Kidney (tissue), 14 donors: ENCODE measurements around the gene TSHZ2. TPM values are rescaled to one million over a fixed set of nuclear protein-coding genes. Genes with fewer than 3 reads are reported as not detected.

Source experiments
- DNase-seq, 5 donors: peaks; one replicate each; pipeline ENCODE4 v3.0.0-alpha.2; 2013 to 2020
- FAIRE-seq: peaks from 2 replicates; lab custom pipeline; 2012; peaks lifted over from hg19 to GRCh38; lab: Jason Lieb, UNC
- H3K27ac ChIP-seq, 2 donors: one replicate each; pipeline ENCODE4 v1.7.0; 2013; ENCODE audit warnings: low read depth in 2 of 2, low read length in 2 of 2, inconsistent platforms in 1 of 2
- H3K27me3 ChIP-seq: one replicate; pipeline ENCODE4 v1.7.1; 2013; ENCODE audit warnings: low read length, inconsistent platforms; ENCODE audit not compliant: control insufficient read depth, insufficient read depth
- H3K36me3 ChIP-seq, 3 donors: one replicate each; pipeline versions ENCODE4 v1.7.0 to v1.7.1; 2013; ENCODE audit warnings: low read length in 3 of 3, control low read depth in 1 of 3, inconsistent platforms in 1 of 3; ENCODE audit not compliant: insufficient read depth in 3 of 3, control insufficient read depth in 2 of 3
- H3K4me1 ChIP-seq, 3 donors: one replicate each; pipeline versions ENCODE4 v1.7.0 to v1.7.1; 2013; ENCODE audit warnings: low read length in 3 of 3, inconsistent platforms in 1 of 3, low read depth in 1 of 3; ENCODE audit not compliant: control insufficient read depth in 2 of 3, insufficient read depth in 2 of 3
- H3K4me3 ChIP-seq, 3 donors: one replicate each; pipeline versions ENCODE4 v1.7.0 to v1.8.1; 2013; ENCODE audit warnings: low read length in 3 of 3, control low read depth in 1 of 3, inconsistent platforms in 1 of 3
- H3K9ac ChIP-seq, 3 donors: one replicate each; pipeline versions ENCODE4 v1.7.0 to v1.7.1; 2013; ENCODE audit warnings: low read length in 3 of 3, control low read depth in 1 of 3, inconsistent platforms in 1 of 3
- H3K9me3 ChIP-seq, 3 donors: one replicate each; pipeline versions ENCODE4 v1.7.0 to v1.7.1; 2013; ENCODE audit warnings: low read length in 3 of 3, control low read depth in 1 of 3, inconsistent platforms in 1 of 3; ENCODE audit not compliant: control insufficient read depth in 2 of 3, insufficient read depth in 1 of 3
- intact Hi-C: fragments of 100-400 bp; cut with DNase I; formaldehyde crosslinking; loops from one replicate; pipeline ENCODE4 v1.11.1; 2022
- polyA plus RNA-seq: library from polyadenylated mRNA; stranded (reverse); fragments of 350-450 nt; fragmentation: Illumina TruSeq; extraction: RNeasy Lipid Tissue Mini Kit (QIAGEN cat#74804); gene quantifications from one replicate; pipeline ENCODE4 v1.2.3, GENCODE V29; 2014; ENCODE audit warnings: low read depth, low replicate concordance; ENCODE audit not compliant: insufficient read depth
- total RNA-seq: library from RNA; stranded (reverse); fragmentation: NEBNext Ultra II Directional; extraction: Animal tissue kit (Norgen Biotek cat#: 25700); gene quantifications from one replicate; pipeline ENCODE4 v1.2.1, GENCODE V29; 2021
- TF ChIP-seq, protein P1 (sequence below): IDR thresholded peaks from 3 replicates; pipeline ENCODE4 v1.5.1; 2012; ENCODE audit warnings: mild to moderate bottlenecking, moderate library complexity, borderline replicate concordance; ENCODE audit not compliant: insufficient read depth; ENCODE audit errors: extremely low read depth
- donor health status: control.
- donor health status: control.
- donor health status: control.
- donor health status: control.
- donor health status: control.
- donor health status: DM: yes; HTN: yes; CAD: no.
- donor health status: Normal renal cell carcinoma (clear cell type).

TSHZ2 gene
- total and polyA plus RNA-seq, 2 donors from 2014 or later = 0.86 to 15.5 TPM

- Histone ChIP-seq H3K27ac (no peak overlapping the region), H3K9ac (no peak overlapping the region), H3K36me3 (no peaks in the 10 kb centered on the region), H3K4me3 (no peak overlapping the region), H3K4me1 (no peaks in the 10 kb centered on the region), H3K9me3 (no peaks in the 10 kb centered on the region), H3K27me3 (no peaks in the 10 kb centered on the region)
- FAIRE-seq (no peak), DNase-seq (peak in 2 of 5 donors; percentile 30 to 72)
- intact Hi-C loops = no loop called here
- TF ChIP-seq, protein P1, sequence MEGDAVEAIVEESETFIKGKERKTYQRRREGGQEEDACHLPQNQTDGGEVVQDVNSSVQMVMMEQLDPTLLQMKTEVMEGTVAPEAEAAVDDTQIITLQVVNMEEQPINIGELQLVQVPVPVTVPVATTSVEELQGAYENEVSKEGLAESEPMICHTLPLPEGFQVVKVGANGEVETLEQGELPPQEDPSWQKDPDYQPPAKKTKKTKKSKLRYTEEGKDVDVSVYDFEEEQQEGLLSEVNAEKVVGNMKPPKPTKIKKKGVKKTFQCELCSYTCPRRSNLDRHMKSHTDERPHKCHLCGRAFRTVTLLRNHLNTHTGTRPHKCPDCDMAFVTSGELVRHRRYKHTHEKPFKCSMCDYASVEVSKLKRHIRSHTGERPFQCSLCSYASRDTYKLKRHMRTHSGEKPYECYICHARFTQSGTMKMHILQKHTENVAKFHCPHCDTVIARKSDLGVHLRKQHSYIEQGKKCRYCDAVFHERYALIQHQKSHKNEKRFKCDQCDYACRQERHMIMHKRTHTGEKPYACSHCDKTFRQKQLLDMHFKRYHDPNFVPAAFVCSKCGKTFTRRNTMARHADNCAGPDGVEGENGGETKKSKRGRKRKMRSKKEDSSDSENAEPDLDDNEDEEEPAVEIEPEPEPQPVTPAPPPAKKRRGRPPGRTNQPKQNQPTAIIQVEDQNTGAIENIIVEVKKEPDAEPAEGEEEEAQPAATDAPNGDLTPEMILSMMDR = no peak
Measured at GRCh38 chr20:53493311-53493857, 521.2 kb downstream of the TSHZ2 start.

DNA sequence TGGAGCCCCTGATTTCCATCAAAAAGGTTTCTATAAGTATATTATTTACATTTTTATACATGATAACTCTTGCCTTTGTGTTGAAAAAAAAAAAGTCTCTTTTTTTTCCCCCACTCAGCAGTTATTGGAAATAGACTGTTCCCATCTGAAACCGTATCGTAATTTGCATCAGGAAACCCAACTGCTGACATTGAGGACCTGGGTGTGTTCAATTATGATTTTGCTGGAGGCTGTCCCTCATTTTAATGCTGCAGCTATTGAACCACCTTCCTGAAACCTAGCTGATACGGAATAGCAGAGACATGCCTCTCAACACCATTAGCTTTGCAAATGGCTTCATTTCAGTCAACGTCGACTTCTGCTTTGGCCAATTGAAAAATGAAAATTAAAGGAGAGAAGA lies 522.6 kb downstream of the TSHZ2 start:
- H3K4me1 ChIP-seq = no peaks in the 10 kb centered on the region
- H3K27me3 ChIP-seq = no peaks in the 10 kb centered on the region
- no peak overlapping the region for H3K9ac ChIP-seq
- TF ChIP-seq, protein P1 = no peak
- DNase-seq (no peak), FAIRE-seq (no peak)
- no peak overlapping the region for H3K4me3 ChIP-seq
- intact Hi-C loops = no loop called here
- H3K9me3 ChIP-seq = no peaks in the 10 kb centered on the region
- no peak overlapping the region for H3K27ac ChIP-seq
- no peaks in the 10 kb centered on the region for H3K36me3 ChIP-seq

DNA sequence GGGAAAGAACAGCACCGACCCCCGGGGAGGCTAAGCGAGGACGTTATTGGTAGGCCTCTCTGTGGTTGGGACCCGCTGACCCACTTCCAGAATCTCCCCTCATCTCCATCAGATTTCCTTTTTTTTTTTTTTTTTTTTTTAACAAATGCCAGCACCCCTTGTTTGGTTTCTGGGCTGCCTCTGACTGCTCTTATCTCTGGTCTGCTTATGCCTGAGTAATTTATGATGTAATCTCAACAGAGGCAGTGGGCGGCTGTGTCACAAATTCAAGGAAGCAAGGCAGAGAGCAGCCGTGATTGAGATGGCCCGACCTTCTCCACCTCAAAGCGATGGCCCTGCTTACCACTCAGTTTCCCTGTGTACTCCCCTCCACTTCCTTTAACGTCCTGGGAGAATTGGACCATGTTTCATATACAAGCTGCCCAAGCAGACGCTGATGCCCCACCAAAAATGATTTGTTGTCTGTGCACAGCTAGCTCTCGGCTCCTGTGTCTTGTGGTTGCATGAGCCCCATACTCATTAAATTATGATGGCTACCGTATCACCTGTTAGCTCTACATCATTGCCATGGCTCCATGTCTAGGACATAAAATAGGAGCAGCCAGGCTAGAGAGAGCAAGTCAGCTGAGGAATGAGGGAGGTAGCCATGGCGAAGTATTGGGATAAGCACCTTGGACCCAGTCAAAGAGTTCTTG lies 523.4 kb downstream of the TSHZ2 start:
- H3K9me3 ChIP-seq = no peaks in the 10 kb centered on the region
- DNase-seq (peak in 1 of 5 donors; percentile 15), FAIRE-seq (no peak)
- H3K27ac ChIP-seq = no peak overlapping the region
- TF ChIP-seq, protein P1 = no peak
- H3K9ac ChIP-seq = no peak overlapping the region
- H3K4me1 ChIP-seq = no peaks in the 10 kb centered on the region
- H3K36me3 ChIP-seq = no peaks in the 10 kb centered on the region
- intact Hi-C loops = no loop called here
- no peaks in the 10 kb centered on the region for H3K27me3 ChIP-seq
- H3K4me3 ChIP-seq = no peak overlapping the region
